Stimulated activated CD4-positive, alpha-beta T cell treated with anti-CD3 and anti-CD28 coated beads, Interleukin-2, amount 100 ng/mL, for 24 hours (primary cell): Measurements from ENCODE around the gene SDC1.

Source experiments
- DNase-seq, 2 donors: peaks; one replicate each; pipeline ENCODE4 v3.0.0-alpha.2; 2020

SDC1 gene

GRCh38 chr2:20182241-20182931, 42.5 kb downstream of the SDC1 start:
- no peak for DNase-seq

DNA sequence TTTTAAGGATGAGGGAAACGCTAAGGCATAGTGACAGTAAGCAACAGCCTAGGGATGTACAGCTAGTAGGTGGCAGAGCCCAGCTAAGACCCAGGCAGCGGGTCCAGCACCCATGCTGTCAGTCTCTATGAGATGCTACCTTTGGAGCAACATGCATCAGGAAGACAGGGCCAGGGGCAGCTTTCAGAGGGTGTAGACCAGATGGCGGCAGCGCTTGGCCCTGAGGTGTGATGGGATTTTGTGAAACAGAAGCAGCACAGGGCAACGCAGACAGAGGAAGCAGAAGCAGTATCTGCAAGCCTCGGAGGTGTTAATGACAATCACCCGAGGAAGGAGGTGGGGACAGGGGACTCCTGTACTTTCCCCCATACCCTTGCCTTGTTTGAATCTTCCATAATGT, 43.2 kb downstream of the SDC1 start:
- DNase-seq: no peak

- no peak for DNase-seq
These were observed 44.0 kb downstream of the SDC1 start for GRCh38 chr2:20180676-20181648.

DNA sequence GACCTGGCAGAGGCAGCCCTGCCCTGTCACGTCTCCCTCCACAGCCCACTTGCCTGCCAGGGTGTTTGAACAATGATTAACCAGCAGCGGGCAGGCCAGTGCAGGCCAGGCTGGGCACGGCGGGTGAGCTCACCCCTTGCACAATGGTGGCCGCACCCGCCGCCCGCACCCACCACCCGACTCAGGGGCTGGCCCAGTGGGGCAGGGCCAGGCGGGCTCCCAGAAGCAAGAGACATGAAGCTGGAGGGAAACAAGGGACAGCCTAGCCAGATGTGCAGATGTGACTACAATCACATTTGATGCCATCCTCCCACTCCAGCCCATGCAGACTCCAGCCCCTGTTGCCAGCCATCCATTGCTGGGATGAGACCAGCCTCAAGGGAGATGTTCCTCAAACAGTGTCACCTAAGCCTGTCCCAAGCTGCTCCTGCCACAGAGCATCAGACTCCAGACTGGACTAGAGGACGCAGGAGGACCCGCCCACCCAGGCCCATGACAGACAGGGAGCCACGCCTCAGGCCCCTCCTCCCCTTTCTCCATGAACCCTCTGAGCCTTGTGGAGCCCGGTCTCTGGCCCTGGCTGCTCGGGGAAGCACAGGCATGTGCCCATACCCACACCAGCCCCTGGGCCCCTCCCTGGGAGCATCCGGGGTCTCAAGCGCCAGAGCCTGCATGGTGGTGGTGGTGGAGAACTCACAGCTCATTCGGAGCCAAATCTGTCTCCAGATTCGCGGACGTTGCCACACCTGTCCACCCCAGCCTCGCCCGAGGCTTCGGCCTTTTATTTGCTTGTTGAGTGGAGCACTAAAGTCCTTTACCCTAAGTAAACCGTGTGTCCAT, 45.0 kb downstream of the SDC1 start:
- no peak for DNase-seq

DNA sequence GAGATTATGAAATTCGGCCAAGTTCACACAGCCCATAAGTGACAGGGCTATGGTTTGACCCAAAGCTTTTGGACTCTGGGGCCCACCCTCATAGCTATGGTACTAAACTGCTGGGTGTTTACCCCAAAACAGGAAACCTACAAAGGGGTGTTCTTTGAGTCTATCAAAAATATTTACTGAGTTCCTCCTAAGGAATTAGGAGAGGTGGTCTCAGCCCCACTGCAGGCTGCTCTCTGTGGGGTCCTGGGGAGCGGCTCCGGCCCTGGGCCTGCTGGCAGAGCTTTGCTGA, 45.5 kb downstream of the SDC1 start:
- DNase-seq: no peak

- no peak for DNase-seq
These were observed 46.1 kb downstream of the SDC1 start for GRCh38 chr2:20178666-20179465.

GRCh38 chr2:20178249-20178607, 46.7 kb downstream of the SDC1 start:
- no peak for DNase-seq

- DNase-seq: no peak
These were observed 47.2 kb downstream of the SDC1 start for GRCh38 chr2:20177556-20178248.

DNA sequence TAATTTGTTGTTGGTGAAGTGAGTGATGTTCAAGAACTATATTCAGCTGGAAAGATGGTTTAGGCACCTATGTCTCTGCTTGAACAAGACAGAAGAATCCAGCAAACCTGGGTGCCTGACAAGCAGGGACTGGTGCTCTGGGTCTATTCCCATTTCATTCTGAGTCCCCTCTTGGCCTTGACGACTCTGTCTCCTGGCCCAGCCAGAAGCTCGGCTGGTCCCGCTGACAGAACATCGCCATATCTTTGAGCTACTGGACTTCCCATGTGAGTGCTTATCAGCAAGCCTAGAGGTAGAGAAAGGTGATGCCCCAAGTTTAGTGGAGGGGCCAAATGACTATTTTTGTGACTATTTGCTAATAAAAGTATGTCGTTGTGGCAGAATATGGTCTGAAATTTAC, 48.2 kb downstream of the SDC1 start:
- DNase-seq: no peak

- no peak for DNase-seq
These were observed 49.0 kb downstream of the SDC1 start for GRCh38 chr2:20175931-20176330.

DNA sequence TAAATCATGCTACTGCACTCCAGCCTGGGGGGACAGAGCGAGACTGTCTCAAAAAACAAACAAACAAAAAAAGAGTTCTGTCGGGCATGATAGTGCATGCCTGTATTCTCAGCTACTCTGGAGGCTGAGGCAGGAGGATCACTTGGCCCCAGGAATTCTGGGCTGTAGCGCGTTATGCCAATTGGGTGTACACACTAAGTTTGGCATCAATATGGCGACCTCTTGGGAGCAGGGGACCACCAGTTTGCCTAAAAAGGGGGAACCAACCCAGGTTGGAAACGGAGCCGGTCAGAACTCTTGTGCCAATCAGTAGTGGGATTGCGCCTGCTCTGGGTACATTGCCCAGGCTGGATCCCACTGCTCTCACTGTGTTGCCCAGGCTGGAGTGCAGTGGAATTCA, 49.7 kb downstream of the SDC1 start:
- DNase-seq: no peak

DNA sequence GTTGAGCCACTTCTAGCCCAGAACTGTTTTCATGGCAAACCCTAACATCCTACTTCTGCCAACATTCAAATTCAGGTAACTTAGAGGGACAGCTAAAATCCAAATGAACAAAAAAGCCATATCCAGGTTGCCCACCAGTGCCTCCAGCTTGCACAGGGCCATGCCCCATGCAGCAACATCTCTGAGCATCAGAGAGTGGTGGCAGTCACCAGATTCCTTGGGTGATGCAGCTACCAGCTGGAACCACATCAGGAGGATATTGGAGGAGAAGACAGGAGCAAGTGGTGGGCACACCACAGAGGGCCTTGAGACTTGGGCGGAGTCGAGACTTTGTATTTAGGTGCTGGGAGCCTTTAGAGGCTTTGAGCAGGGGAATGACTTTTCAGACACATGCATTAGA, 50.5 kb downstream of the SDC1 start:
- DNase-seq: no peak

- no peak for DNase-seq
These were observed 51.2 kb downstream of the SDC1 start for GRCh38 chr2:20173496-20174402.

GRCh38 chr2:20173064-20173463, 51.9 kb downstream of the SDC1 start:
- DNase-seq: no peak

- no peak for DNase-seq
These were observed 52.5 kb downstream of the SDC1 start for GRCh38 chr2:20172273-20173055.

DNA sequence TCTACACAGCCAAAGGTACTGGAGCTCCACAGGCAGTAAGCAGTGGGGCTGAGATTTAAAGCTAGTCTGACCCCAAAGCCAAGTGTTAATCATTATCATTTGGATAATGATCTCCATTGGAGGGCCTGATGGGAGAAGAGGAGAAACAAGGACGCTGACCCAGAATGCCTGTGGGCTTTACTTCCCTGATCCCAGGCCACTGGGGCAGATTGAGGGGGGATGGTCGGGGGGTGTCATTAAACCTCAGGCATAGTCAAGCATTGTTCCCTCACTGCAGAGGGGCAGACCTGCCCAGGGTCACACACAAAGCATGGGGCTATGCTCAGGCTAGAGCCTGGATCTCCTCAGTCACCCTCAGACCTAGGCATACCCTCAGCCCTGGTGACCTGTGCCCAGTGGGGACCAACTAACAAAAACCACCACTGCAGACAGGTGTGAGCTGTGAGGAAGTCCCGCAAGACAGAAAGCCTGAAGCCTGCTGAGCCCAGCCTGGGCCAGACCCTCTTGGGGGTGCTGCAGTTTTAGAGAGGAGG, 53.4 kb downstream of the SDC1 start:
- DNase-seq: no peak

- no peak for DNase-seq
These were observed 54.2 kb downstream of the SDC1 start for GRCh38 chr2:20170704-20171250.

DNA sequence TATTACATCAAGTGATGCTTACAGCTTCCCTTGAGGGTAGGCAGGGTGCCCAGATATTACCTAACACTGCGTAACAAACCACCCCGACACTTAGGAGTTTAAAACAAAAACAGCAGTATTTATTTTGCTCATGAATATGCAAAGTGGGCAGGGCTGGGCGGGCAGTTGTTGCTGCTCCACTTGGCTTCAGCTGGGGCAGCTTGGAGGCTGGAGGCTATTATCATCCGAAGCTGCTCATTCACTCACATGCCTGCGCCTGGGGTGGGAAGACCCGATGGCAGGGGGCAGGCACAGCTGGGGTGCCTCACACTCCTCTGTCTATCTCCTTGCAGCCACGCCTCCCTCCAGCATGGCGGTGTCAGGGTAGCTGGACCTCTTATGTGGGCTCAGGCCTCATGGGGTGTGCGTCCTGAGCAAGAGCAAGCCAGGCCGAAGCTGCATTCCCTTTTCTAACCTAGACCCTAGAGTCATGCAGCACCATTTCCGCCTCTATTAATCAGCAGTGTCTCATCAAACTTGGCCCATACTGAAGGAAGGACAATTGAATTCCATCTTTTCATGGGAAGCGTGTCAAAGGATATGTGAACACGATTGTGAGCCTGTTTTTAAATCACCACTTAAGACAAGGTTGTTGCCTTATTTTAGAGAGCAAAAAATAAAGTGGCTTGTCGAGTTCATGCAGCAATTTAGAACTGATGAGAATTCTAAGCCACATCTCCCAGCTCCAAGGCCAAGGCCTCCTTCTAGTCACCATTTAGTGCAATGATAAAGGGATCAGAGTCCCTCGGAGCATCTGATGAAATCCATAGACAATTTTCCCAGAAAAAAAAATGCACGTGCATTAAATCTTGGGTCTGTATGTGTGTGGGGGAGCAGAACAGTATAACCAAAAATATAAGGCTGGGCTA, 54.9 kb downstream of the SDC1 start:
- no peak for DNase-seq
